ENCODE results near the gene UTP14C.

DNA sequence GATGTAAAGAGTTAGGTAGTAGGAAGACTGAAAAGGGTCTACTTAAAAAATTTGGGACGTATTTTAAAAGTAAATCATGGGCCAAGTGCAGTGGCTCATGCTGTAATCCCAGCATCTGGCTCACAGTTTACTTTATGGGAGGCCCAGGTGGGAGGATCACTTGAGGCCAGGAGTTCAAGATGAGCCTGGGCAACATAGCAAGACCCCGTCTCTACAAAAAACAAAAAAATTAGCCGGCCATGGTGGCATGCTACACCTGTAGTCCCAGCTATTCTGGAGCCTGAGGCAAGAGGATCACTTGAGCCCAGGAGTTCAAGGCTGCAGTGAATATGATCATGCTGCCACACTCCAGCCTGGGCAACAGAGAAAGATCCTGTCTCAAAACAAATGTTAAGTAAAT lies 23.0 kb downstream of the UTP14C start:
- TF ChIP-seq EZH2 (IDR thresholded peaks at IDR 0.05; ENCODE audit: low read depth, unreplicated experiment) (no peak), POLR2AphosphoS5 (IDR thresholded peaks at IDR 0.05; ENCODE audit: low read depth) (no peak), CTCF (conservative IDR thresholded peaks at IDR 0.05; ENCODE audit: low read depth in 2 of 2) (no peak), REST (IDR thresholded peaks at IDR 0.05; ENCODE audit: unreplicated experiment) (no peak), JUNB (IDR thresholded peaks at IDR 0.05; ENCODE audit: unreplicated experiment) (no peak), ETS1 (IDR thresholded peaks at IDR 0.05) (no peak)
